Loucy (cell line): ENCODE results near the gene CCDC149.

ENCODE experiments used
- EZH2phosphoT487 ChIP-seq: fragments of 200-600 bp; IDR thresholded peaks from 2 replicates; pipeline ENCODE4 v1.6.1; 2018; ENCODE audit warnings: antibody characterized with exemption, mild to moderate bottlenecking, moderate library complexity, borderline replicate concordance
- TF ChIP-seq, protein P1 (sequence below): fragments of 200-600 bp; sonication (generic); conservative IDR thresholded peaks from 2 replicates; pipeline ENCODE4 v1.5.1; 2014; ENCODE audit warnings: mild to moderate bottlenecking, antibody characterized with exemption, low read length

DNA sequence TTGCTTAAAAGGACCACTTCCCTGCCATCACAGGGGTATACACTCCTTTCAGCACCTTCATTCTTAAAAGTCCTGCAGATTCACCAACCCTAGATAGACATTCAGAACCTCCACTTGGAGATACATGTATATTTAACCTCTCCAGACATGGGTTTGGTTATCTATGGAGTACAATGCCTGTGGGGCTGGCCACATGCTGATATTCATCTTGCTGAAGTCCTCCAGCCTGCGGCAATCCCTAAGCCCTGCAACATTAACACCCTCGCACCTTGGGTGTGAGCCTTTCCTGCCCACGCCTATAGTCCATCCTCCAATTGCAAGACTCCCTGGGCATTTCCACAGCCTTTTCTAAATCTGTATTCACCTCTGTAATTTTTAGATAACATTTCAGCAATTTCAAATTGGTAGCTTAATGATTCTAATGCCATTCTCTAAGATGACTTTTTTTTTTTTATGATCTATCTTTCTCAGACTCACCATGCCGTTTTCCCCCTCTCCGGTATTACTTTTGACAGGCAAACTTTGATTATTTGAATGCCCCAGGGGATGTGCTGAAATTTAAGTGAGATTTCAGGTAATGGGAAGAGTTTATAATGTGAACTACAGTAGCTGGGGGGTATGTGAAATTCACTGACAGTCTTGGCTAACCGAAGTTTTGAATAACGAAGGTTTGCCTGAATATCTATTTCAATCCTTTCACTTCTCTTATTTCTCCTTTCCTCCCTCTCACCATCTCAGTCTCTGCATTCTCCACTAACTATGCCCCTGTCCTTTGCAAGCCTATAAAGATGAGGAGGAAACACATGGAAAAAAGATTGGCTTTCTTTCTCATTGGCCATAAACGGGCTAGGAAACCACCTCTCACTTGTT lies 24.1 kb downstream of the CCDC149 start:
- TF ChIP-seq, protein P1, sequence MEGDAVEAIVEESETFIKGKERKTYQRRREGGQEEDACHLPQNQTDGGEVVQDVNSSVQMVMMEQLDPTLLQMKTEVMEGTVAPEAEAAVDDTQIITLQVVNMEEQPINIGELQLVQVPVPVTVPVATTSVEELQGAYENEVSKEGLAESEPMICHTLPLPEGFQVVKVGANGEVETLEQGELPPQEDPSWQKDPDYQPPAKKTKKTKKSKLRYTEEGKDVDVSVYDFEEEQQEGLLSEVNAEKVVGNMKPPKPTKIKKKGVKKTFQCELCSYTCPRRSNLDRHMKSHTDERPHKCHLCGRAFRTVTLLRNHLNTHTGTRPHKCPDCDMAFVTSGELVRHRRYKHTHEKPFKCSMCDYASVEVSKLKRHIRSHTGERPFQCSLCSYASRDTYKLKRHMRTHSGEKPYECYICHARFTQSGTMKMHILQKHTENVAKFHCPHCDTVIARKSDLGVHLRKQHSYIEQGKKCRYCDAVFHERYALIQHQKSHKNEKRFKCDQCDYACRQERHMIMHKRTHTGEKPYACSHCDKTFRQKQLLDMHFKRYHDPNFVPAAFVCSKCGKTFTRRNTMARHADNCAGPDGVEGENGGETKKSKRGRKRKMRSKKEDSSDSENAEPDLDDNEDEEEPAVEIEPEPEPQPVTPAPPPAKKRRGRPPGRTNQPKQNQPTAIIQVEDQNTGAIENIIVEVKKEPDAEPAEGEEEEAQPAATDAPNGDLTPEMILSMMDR: no peak
- no peak for TF ChIP-seq EZH2phosphoT487
